Sigmoid colon (tissue), 4 donors: ENCODE data around the gene TMEM39B.
"Not testable (repeated sequence)": the region's sequence is repeated elsewhere in the genome, so short reads cannot be mapped to it uniquely, and the experiment has no call there.

ENCODE experiments used
- POLR2A ChIP-seq, 2 donors: fragments of 450-650 bp; IDR thresholded peaks; one replicate each; pipeline ENCODE4 v1.6.1; 2016; ENCODE audit warnings: antibody characterized with exemption in 2 of 2, mild to moderate bottlenecking in 2 of 2, moderate library complexity in 2 of 2
- POLR2AphosphoS5 ChIP-seq, 4 donors: sonication (generic); formaldehyde crosslinking; IDR thresholded peaks; one replicate each; pipeline ENCODE4 v1.6.1; 2017; ENCODE audit warnings: antibody characterized with exemption in 4 of 4

- TF ChIP-seq POLR2AphosphoS5, POLR2A (IDR thresholded peaks at IDR 0.05): not testable (repeated sequence)
These were observed 70.6 kb downstream of the TMEM39B start for GRCh38 chr1:32143302-32143695.
